SU-DHL-6 (cell line): Measurements from ENCODE around the gene LMOD1.

Experiments used
- H2AFZ ChIP-seq: fragments of 200-600 bp; sonication (generic); 2 replicates; pipeline ENCODE4 v1.6.1; 2014; ENCODE audit warnings: low read depth, mild to moderate bottlenecking, moderate library complexity, mixed read lengths, antibody characterized with exemption, low read length; ENCODE audit not compliant: severe bottlenecking
- H3F3A ChIP-seq: fragments of 200-600 bp; shearing (Covaris generic); 2 replicates; pipeline ENCODE4 v1.6.0; 2016; ENCODE audit warnings: antibody characterized with exemption, mild to moderate bottlenecking; ENCODE audit not compliant: insufficient read depth
- H3K27ac ChIP-seq: fragments of 200-600 bp; sonication (generic); 2 replicates; pipeline ENCODE4 v1.5.1; 2016; ENCODE audit warnings: low read depth, mild to moderate bottlenecking, low read length, moderate library complexity, mixed read lengths
- H3K27me3 ChIP-seq: fragments of 200-600 bp; sonication (generic), shearing (Covaris generic); 2 replicates; pipeline ENCODE4 v1.6.0; 2014; ENCODE audit warnings: mild to moderate bottlenecking, low read length
- H3K36me3 ChIP-seq: fragments of 200-600 bp; sonication (generic); 2 replicates; pipeline ENCODE4 v1.6.1; 2014; ENCODE audit warnings: mild to moderate bottlenecking, low read length, mixed read lengths
- H3K4me2 ChIP-seq: fragments of 300-600, 200-600 bp; shearing (Covaris generic), sonication (generic); 2 replicates; pipeline ENCODE4 v1.6.0; 2014; ENCODE audit warnings: low read length, low read depth, mild to moderate bottlenecking; ENCODE audit not compliant: poor library complexity, severe bottlenecking
- H3K4me3 ChIP-seq: fragments of 200-600 bp; sonication (generic); 2 replicates; pipeline ENCODE4 v1.5.1; 2014; ENCODE audit warnings: antibody characterized with exemption, low read length, mild to moderate bottlenecking, mixed read lengths; ENCODE audit not compliant: insufficient read depth, poor library complexity, severe bottlenecking
- H3K79me2 ChIP-seq: fragments of 200-600 bp; sonication (generic); 2 replicates; pipeline ENCODE4 v1.6.1; 2014; ENCODE audit warnings: mild to moderate bottlenecking, low read length, moderate library complexity; ENCODE audit not compliant: insufficient read depth
- H3K9ac ChIP-seq: fragments of 200-600 bp; sonication (generic); 2 replicates; pipeline ENCODE4 v1.7.0; 2014; ENCODE audit warnings: mild to moderate bottlenecking, low read length
- H3K9me2 ChIP-seq: fragments of 200-600 bp; sonication (generic); replicated peaks from 2 replicates; pipeline ENCODE4 v1.6.1; 2014; ENCODE audit warnings: low read length; ENCODE audit not compliant: insufficient read depth
- H3K9me3 ChIP-seq: fragments of 200-600 bp; sonication (generic); 2 replicates; pipeline ENCODE4 v1.6.1; 2014; ENCODE audit warnings: low read length, mixed read lengths; ENCODE audit not compliant: insufficient read depth
- H4K20me1 ChIP-seq: fragments of 200-600 bp; sonication (generic); 2 replicates; pipeline ENCODE4 v1.6.1; 2014; ENCODE audit warnings: low read depth, mild to moderate bottlenecking, antibody characterized with exemption, low read length, moderate library complexity, mixed read lengths
- EZH2phosphoT487 ChIP-seq: fragments of 200-600 bp; sonication (generic), shearing (Covaris generic); conservative IDR thresholded peaks from 2 replicates; pipeline ENCODE4 v1.6.1; 2018; ENCODE audit warnings: mild to moderate bottlenecking, antibody characterized with exemption, low read length, moderate library complexity, mixed read lengths
- TF ChIP-seq, protein P1 (sequence below): fragments of 200-600 bp; sonication (generic); IDR thresholded peaks from one replicate; pipeline ENCODE4 v1.5.1; 2017; ENCODE audit warnings: antibody characterized with exemption, mild to moderate bottlenecking, low read length, moderate library complexity; ENCODE audit not compliant: insufficient read depth, poor library complexity, severe bottlenecking

The LMOD1 gene

DNA sequence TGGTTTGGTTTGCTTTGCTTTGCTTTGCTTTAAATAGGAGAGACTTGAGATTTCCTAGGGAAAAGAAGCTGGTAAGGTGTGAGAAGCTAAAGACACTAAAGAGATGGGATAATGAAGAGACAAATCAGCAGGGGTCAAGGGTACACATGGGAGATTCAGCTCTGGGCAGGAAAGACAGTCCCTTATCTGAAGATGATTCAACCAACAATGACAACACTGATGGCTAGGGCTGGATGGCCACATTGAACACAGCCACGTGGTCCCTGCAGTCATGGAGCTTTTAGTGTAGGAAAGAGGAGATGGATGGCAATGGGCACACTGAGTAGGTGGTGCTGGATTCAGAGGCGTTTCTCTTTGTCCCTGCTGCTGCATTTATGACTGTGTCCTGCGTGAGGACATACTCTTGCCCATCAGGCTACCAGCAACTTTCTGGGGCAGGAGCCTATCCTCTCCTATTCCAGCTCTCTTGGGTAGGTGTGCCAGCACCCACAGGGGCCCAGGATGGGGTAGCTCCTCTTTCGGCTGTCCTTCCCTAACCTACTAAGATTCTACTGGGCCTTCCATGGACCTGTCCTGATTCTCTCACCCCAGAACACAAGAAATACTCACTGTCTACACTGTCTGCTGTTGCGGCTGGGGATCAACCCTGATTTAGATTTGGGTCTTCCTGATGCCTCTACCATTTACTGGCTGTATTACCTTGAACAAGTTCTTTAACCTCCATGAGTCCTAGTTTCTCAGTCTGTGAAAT, 59.1 kb downstream of the LMOD1 start:
- Histone ChIP-seq H4K20me1 (no peaks in the 10 kb centered on the region), H2AFZ (no peak overlapping the region), H3K9ac (no peak overlapping the region), H3F3A (no peaks in the 10 kb centered on the region), H3K27ac (no peak overlapping the region), H3K9me2 (no peaks in the 10 kb centered on the region), H3K36me3 (no peaks in the 10 kb centered on the region), H3K27me3 (no peaks in the 10 kb centered on the region), H3K4me3 (no peak overlapping the region), H3K79me2 (no peaks in the 10 kb centered on the region), H3K9me3 (no peaks in the 10 kb centered on the region), H3K4me2 (no peak overlapping the region)
- TF ChIP-seq, protein P1, sequence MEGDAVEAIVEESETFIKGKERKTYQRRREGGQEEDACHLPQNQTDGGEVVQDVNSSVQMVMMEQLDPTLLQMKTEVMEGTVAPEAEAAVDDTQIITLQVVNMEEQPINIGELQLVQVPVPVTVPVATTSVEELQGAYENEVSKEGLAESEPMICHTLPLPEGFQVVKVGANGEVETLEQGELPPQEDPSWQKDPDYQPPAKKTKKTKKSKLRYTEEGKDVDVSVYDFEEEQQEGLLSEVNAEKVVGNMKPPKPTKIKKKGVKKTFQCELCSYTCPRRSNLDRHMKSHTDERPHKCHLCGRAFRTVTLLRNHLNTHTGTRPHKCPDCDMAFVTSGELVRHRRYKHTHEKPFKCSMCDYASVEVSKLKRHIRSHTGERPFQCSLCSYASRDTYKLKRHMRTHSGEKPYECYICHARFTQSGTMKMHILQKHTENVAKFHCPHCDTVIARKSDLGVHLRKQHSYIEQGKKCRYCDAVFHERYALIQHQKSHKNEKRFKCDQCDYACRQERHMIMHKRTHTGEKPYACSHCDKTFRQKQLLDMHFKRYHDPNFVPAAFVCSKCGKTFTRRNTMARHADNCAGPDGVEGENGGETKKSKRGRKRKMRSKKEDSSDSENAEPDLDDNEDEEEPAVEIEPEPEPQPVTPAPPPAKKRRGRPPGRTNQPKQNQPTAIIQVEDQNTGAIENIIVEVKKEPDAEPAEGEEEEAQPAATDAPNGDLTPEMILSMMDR = no peak
- no peak for TF ChIP-seq EZH2phosphoT487

GRCh38 chr1:201886103-201886885, 60.1 kb downstream of the LMOD1 start:
- no peak overlapping the region for H3K9ac ChIP-seq

DNA sequence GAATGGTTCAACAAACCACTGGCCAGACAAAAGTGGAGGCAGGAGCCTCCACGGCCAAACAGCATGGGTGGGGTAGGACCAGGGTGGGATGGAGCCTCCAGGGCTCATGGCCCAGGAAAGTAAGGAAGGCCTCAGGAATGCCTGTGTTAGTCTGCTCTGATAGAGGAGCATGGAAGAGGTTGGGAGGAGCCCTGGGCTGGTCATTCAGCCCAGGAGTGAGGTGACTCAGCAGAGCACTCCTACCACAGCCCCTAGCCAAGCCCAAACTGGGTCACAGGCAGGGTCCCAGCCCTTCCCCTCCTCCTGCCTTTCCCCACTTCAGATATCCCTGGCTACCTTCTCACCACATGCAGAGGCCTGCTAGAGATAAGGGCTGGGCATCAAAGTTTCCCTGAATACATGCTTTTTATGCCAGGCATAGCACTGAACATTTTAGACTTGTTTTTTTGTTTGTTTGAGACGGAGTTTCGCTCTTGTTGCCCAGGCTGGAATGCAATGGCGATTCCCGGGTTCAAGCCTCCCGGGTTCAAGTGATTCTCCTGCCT, 60.7 kb downstream of the LMOD1 start:
- no peaks in the 10 kb centered on the region for H3K9me3 ChIP-seq
- no peaks in the 10 kb centered on the region for H4K20me1 ChIP-seq
- no peak overlapping the region for H2AFZ ChIP-seq
- H3K36me3 ChIP-seq = no peaks in the 10 kb centered on the region
- H3F3A ChIP-seq = no peaks in the 10 kb centered on the region
- H3K27me3 ChIP-seq = no peaks in the 10 kb centered on the region
- no peaks in the 10 kb centered on the region for H3K9me2 ChIP-seq
- H3K9ac ChIP-seq = no peak overlapping the region
- no peak overlapping the region for H3K27ac ChIP-seq
- H3K79me2 ChIP-seq = no peaks in the 10 kb centered on the region
- no peak overlapping the region for H3K4me3 ChIP-seq
- H3K4me2 ChIP-seq = no peak overlapping the region
- TF ChIP-seq, protein P1 = no peak
- TF ChIP-seq EZH2phosphoT487 = no peak

More at GRCh38 chr1:201886103-201886885, 60.1 kb downstream of the LMOD1 start:
- Histone ChIP-seq H4K20me1 (no peaks in the 10 kb centered on the region), H3F3A (no peaks in the 10 kb centered on the region), H3K27me3 (no peaks in the 10 kb centered on the region), H3K4me2 (no peak overlapping the region), H2AFZ (no peak overlapping the region), H3K79me2 (no peaks in the 10 kb centered on the region), H3K4me3 (no peak overlapping the region), H3K9me2 (no peaks in the 10 kb centered on the region), H3K9me3 (no peaks in the 10 kb centered on the region), H3K36me3 (no peaks in the 10 kb centered on the region), H3K27ac (no peak overlapping the region)
- TF ChIP-seq EZH2phosphoT487 = no peak
- TF ChIP-seq, protein P1 = no peak
